GM18870 (cell line): ENCODE data around the gene CEP83.
"Not testable (repeated sequence)": the region's sequence is repeated elsewhere in the genome, so short reads cannot be mapped to it uniquely, and the experiment has no call there.

Experiments used
- ATAC-seq: cut with Tn5 transposase; IDR thresholded peaks from one replicate; pipeline ENCODE4 v1.9.1; 2021; ENCODE audit warnings: moderate library complexity; ENCODE audit not compliant: unreplicated experiment

The CEP83 gene

DNA sequence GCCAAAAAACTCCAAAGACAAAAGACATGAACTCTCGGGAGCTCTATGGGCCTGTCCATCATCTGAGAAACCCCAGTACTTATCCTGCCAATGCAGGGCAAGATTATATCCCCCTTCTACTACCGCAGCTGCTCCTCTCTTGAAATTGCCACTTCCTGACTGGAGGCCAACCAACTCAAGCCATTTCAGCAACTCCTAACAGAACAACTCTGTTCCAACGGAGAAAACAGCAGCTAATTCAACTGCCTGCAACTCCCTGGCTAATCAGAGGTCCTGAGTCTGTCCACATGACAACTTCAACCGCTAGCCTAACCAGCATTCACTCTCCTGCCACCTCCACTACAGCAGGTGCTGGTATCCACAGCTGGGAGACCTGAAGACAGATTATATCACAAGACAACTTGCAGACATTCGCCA is 24.1 kb downstream of the CEP83 start:
- no peak for ATAC-seq

DNA sequence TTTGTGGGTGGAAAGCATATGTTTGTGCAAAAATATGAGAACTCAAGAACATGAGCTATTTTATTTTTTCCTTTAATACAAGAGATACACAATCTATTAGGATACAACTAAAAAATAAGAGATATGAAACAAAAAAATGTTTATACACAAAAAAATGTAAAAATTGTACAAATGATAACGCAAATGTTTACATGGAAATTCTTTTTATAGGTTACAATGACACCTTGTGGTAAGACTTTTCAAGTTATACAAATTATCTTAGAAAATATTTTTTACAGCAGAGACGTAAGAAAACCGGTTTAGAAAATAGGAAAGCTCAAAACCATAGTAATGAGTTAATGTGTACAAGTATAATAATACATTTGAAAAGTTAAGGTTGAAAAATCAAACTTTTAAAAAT is 25.5 kb downstream of the CEP83 start:
- no peak for ATAC-seq

DNA sequence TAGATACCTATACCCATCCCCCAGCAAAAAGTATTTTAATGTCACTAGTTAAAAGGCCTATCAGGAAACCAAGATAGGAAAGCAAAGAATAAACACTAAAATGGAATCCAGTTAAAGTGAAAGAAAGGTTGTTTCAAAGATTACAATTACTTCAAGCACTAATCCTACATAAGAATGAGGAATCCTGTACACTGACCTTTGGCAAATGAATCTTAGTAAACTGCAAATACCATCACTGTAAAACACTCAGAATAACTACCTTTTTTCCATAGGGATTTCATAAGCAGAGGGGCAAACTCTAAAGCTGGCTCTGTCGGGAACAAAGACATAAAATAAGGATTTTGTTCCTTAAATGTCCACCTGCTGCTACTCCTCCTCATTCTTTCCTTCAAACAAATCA is 25.9 kb downstream of the CEP83 start:
- ATAC-seq: no peak

DNA sequence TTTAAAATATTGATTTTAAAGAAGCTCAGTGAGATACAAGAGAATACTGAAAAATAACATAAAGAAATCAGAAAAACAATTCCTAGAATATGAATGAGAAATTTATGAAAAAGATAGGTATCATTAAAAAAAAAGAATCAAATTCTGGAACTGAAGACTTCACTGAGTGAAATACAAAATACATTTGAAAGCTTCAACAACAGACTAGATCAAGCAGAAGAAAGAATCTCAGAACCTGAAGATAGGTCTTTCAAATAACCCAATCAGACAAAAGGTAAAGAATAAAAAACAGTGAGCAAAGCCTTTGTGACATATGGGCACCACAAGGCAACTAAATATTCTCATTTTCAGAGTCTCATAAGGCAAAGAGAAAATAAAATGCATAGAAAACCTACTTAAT is 29.4 kb downstream of the CEP83 start:
- no peak for ATAC-seq

DNA sequence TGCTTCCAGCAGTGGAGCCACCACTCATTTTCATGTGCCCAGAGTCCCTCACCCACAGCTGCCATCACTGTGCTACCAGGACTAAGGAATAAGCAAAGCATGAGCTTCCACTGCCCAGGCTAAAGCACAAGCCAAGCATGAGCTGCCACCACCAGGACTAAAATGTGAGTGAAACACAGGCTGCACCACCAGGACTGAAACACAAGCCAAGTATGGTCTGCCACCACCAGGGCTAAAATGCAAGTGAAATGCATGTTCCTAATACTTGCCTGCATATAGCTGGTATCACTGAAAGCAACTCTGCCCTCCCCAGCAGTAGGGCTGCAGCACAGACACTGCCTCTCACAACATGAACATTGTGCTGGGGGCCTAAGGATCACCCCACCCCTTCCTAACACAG is 30.0 kb downstream of the CEP83 start:
- ATAC-seq: no peak

DNA sequence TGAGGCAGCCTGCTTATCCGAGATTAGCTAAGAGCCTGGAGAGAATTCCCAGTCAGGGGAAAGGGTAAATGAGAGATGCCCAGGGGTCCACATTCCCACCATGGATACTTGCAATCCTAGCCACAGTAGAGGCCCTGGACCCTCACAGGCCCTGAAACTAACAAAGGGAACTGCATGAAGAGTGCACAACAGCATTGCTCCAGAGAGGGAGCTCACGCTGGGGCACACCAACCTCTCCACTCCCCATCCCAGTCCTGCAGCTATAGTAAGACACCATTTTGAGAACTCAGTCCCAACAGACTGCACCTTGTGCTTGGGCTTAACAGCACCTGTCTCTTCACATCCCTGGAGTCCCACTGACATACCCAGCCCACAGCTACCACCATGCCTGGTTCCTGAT is 30.5 kb downstream of the CEP83 start:
- ATAC-seq: no peak

DNA sequence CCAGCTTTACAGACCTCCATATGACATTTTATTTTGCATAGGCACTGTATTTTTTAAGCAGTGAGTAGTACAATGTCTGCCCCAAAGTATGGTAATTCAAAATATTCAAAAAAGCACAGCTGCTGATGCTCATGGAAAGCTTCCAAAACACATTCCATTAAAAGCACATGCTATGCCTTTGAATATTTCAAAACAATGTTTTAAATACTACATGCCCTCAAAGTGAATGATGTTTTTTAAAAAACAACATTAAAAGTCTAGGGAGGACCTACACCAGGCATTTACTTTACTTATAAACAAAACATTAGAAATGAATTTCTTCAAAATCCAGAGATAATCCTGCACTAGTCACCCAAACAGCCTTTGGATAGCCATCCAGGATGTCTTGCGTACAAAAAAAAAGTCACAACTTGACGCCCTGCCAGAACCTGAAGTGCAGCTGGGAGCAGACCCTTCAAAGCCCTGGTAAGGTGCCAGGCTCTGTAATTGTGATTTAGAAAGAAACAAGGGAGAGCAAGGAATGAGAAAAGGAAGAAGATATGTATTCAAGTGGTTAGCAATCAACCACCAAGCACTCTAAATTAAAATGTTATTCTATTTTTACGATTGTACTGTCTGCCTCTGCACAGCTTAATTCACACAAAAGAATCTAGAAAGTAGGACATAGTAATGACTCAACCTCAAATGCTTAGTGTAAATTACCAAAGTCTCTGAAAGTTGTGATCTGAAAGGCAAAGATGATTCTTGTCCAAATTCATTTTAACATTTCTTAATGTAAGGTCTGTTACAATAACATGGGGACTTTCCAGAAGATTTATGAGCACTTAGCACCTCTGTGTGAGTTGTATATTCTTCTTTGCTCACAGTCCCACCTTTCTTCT is 31.9 kb downstream of the CEP83 start:
- ATAC-seq: no peak

DNA sequence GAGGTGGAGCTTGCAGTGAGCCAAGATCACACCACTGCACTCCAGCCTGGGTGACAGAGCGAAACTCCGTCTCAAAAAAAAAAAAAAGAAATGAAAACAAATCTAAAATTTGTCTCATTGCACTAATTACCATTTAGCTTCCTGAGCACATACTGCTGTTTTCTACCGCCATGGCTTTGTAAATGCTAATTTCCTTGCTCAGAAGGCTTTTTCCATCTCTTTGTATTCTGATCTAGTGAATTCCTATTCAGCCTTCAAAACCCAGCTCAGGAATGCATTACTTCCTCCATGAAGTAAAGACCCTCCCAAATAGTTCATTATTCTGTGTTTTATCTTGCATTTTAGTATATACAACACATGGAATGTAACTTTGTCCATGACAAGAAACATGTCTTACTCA is 33.6 kb downstream of the CEP83 start:
- no peak for ATAC-seq

DNA sequence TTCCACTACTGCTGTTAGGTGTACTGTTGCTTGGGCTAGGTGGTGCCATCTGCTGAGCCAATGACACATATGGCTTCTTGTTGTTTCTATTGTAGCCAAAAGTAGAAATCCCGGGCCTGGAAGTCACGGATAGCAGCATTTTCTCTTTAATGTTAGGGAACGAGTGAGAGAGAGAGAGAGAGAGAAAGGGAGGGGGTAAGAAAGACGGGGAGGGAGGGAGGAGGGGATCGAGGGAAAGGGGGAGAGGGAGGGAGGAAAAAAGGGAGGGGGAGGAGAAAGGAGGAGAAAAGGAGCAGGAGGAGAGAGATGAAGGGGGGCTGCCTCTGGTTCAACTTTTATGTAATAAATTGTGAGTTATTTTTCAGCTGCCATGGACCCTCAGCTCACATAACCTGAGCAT is 34.8 kb downstream of the CEP83 start:
- ATAC-seq: not testable (repeated sequence)

DNA sequence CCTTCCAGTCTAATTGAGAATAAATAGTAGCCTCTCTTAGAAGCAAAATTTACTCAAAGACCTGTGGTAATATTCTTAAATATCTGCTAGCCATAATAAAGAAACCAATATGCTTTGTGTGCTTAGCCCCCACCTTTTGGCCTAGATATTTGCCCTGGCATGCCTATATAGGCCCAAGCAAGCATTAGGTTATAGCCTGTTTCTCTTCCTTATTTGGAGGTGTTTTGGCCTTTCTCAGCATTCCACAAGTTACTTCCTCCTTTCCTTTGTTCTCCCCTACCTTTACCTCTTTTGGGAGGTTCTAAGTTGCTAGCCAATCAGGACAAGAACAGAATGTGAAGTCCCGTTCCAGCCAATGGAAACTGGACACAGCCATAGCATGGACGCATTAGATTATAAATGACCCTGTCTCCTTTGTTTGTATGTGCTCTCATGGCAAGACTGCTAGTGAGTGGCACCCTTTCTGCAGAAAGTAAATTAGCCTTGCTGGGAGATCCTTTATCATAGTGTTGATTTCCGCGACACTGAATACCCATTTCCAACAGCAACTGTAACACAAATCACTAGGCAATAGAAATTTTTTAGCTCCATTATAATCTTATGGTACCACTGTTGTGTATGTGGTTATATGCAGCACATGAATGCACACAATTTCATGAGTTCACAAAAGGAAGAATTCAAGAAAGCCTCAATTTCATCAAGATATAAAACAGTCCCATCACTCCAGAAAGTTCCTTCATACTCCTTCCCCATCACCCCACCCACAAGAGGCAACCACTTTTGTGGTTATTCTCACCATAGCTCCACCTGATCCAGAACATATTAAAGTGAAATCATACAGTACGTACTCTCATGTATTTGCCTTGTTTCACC is 37.6 kb downstream of the CEP83 start:
- ATAC-seq: no peak

DNA sequence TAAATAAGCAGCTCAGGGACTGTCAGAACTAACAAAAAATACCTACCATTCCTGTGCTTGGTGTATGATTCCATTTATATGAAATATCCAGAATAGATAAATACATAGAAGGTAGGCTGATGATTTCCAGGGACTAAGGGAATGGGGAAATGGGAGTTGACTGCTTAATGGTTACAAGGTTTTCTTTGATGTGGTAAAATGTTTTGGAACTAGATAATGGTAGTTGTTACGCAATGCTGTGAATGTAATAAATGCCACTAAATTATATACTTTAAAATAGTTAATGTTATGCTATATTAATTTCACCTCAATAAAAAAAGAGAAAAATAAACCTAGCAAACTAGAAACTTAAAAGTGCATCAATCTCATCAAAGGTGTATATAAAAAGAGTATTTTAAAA is 41.1 kb downstream of the CEP83 start:
- ATAC-seq: no peak

DNA sequence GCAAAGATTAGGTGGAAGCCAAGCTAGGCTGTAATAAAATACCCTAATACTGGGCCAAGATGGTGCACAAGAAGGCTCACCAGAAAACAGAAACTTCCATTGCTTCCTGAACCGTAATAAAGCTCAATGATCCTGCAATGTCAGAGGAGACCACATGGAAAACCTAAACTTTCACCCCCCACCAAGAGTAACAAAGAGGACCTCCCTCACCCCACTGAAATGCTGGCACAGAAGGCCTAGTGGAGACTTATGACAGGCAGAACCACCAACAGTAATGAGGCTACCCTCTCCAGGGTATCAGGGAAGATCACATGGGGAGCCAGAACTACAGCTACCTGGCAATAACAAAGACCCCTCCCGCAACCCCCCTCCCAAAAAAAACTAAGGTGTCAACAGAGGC is 43.1 kb downstream of the CEP83 start:
- no peak for ATAC-seq

DNA sequence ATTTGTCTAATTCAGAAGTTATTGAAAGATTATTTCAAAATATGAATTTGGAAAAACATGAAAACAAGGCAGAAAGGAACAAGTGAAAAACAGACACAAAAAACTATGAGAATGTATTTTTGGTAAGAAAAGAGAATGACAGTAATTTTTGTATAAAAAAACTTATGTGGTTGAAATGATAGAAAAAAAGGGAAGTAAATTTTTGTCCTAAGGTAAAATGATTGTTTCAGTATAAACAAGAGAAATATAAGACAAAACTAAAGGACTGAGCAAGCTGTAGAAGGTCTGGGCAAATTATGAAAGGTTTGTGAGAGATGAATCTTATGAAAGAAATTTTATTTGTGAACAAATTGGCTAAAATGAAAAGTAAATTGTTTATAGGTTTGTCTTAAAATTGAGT is 44.6 kb downstream of the CEP83 start:
- no peak for ATAC-seq

DNA sequence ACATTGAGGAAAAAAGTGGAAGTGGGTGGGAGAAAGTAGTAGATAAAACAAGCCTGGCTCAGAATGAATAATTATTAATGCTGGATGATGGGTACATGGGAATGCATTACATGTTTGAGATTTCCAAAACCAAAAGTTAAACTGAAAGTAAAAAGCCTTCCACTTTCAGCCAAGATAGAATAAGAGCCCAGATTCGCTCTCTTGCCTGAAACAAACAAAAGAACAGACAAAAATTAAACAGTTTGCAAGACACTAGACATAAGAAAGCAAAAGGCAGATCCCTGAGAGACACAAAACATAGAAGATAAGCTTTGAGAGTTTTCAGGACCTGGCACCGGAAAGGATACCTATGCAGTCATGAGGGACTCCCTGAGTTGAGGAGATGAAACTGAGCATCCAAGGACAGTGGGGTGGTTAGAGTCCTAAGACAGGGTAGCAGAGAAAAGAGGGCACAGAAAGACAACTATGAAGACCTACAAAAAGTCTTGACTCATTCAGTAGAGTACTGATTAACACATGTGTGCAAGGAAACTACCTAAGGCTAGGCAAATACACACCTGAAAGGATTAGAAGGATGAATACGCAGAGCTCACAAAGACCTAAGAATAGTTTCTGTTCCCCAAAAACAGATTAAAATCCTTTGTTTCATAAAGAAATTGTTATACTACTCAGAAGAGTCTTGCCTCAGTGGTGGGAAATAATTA is 54.1 kb downstream of the CEP83 start:
- ATAC-seq: peak; percentile 88

DNA sequence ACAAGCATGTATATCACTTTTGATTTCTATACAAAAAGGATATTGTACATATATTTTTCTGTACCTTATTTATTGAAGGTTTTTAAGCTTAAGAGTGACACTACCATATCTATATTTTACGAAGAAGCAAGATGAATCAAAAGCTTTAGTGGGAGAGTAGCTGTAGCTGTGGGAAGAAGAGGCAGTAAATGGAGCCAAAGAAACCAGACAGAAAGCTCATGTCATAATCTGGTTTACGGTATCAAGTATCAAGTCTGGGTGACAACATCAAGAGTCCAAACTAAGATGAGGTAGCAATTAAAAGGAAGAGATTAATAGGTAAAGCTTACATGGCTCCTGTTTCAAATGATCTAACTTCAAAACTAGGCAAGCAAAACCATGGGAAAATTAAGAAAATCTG is 54.8 kb downstream of the CEP83 start:
- no peak for ATAC-seq

DNA sequence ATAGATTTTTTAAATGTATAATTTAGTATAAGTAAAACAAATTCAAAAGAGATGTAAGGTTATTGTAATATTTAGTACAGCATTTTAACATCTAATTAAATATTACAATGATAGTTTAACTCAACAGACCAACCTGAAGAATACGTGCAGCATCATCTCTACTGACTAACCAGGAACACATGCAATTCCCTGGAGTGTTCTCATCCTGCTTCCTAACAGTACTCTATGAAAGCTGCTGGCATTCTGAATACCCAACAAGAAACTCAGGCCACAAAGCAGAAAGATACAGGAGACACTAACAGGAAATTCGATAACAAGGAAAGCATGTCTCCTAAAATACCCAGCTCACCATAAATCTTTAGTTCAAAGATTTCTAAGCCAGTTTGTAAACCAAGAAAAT is 58.3 kb downstream of the CEP83 start:
- no peak for ATAC-seq

DNA sequence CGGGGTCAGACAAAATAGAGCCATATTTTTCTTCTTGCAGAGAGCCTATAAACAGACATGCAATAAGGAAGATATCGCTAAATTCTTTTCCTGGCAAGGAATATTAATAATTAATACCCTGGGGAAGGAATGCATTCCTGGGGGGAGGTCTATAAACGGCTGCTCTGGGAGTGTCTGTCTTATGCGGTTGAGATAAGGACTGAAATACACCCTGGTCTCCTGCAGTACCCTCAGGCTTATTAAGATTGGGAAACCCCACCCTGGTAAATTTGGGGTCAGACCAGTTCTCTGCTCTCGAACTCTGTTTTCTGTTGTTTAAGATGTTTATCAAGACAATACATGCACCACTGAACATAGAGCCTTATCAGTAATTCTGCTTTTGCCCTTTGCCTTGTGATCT is 61.0 kb downstream of the CEP83 start:
- ATAC-seq: not testable (repeated sequence)

DNA sequence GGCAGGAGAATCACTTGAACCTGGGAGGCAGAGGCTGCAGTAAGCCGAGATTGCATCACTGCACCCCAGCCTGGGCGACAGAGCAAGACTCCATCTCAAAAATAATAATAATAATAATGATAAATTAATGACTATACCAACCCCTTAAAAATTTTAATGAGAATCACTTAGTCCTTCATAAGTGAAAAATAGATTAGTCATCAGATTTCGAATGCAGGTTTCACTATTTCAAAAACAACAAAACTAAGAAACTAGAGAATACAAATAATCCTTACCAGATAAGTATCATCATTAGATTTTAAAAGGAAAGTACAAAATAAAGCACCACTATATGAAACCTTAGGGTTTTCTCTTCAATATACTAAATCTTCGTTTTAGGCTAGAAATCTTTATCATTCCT is 62.3 kb downstream of the CEP83 start:
- no peak for ATAC-seq

DNA sequence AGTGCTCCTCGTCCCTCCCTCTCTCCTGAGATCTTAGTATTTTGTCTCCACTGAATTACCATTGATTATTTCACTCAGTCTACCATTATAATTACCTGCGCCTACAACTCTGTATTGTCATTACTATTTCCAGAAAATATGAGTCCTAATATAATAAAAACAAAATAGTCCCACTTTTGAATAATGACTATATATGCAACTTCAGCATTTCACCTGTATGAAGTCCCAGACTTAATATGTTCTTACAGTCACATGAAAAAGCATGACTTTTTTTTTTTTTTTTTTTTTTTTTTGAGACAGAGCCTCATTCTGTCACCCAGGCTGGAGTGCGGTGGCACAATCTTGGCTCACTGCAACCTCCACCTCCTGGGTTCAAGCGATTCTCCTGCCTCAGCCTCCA is 63.7 kb downstream of the CEP83 start:
- not testable (repeated sequence) for ATAC-seq

DNA sequence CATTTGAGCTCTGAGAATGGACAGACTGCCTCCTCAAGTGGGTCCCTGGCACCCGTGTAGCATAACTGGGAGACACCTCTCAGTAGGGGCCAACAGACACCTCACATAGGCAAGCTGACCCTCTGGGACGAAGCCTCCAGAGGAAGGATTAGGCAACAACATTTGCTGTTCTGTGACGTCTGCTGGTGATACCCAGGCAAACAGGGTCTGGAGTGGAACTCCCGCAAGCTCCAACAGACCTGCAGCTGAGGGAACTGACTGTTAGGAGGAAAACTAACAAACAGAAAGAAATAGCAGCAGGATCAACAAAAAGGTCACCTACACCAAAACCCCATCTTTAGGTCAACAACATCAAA is 69.6 kb downstream of the CEP83 start:
- ATAC-seq: no peak

DNA sequence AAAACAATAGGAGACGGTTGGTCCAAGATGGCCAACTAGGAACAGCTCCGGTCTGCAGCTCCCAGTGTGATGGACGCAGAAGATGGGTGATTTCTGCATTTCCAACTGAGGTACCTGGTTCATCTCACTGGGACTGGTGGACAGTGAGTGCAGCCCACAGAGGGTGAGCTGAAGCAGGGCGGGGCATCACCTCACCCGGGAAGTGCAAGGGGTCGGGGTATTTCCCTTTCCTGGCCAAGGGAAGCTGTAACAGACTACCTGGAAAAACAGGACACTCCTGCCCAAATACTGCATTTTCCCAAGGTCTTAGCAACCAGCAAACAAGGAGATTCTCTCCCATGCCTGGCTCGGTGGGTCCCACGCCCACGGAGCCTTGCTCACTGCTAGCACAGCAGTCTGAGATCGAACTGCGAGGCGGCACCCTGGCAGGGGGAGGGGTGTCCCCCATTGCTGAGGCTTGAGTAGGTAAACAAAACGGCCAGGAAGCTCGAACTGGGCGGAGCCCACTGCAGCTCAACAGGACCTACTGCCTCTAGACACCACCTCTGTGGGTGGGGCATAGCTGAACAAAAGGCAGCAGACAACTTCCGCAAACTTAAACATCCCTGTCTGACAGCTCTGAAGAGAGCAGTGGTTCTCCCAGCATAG is 70.1 kb downstream of the CEP83 start:
- ATAC-seq: not testable (repeated sequence)
